ENCODE measurements around the gene CKS1B.

Gene CKS1B

GRCh38 chr1:154945962-154946850 is 28.3 kb upstream of the CKS1B start:
- no peak for DNase-seq

GRCh38 chr1:154948079-154948478 is 26.4 kb upstream of the CKS1B start:
- DNase-seq = no peak

- DNase-seq = no peak
These were observed 22.4 kb upstream of the CKS1B start for GRCh38 chr1:154951901-154952657.

GRCh38 chr1:154952664-154953063 is 21.8 kb upstream of the CKS1B start:
- DNase-seq = no peak

GRCh38 chr1:154953611-154954038 is 20.9 kb upstream of the CKS1B start:
- no peak for DNase-seq

- no peak for DNase-seq
These were observed 19.9 kb upstream of the CKS1B start for GRCh38 chr1:154954541-154954940.

- peak; percentile 37 for DNase-seq
These were observed 19.3 kb upstream of the CKS1B start for GRCh38 chr1:154955039-154955717.

GRCh38 chr1:154955718-154956543 is 18.6 kb upstream of the CKS1B start, which contains the start of gene PBXIP1:
TSS of gene PBXIP1 (minus strand) at chr1:154956099. CDS start at chr1:154953721, 2,378 bp downstream.
- DNase-seq = peak; percentile 76

GRCh38 chr1:154956544-154956941 is 17.9 kb upstream of the CKS1B start:
- no peak for DNase-seq

GRCh38 chr1:154957091-154957657 is 17.3 kb upstream of the CKS1B start:
- DNase-seq = no peak

GRCh38 chr1:154958036-154958435 is 16.4 kb upstream of the CKS1B start:
- no peak for DNase-seq

GRCh38 chr1:154958681-154959425 is 15.6 kb upstream of the CKS1B start:
- no peak for DNase-seq

GRCh38 chr1:154959426-154959780 is 15.1 kb upstream of the CKS1B start:
- no peak for DNase-seq

GRCh38 chr1:154960446-154961136 is 13.9 kb upstream of the CKS1B start:
- no peak for DNase-seq

- DNase-seq = peak; percentile 77
These were observed 13.0 kb upstream of the CKS1B start, which contains the start of gene PYGO2 for GRCh38 chr1:154961207-154962155. TSS of gene PYGO2 (minus strand) at chr1:154961782. CDS start at chr1:154961576, 206 bp downstream.

GRCh38 chr1:154962156-154962749 is 12.2 kb upstream of the CKS1B start:
- DNase-seq = no peak

GRCh38 chr1:154962795-154963330 is 11.6 kb upstream of the CKS1B start:
- no peak for DNase-seq

- DNase-seq = no peak
These were observed 10.8 kb upstream of the CKS1B start for GRCh38 chr1:154963643-154964042.

GRCh38 chr1:154964359-154964758 is 10.1 kb upstream of the CKS1B start:
- DNase-seq = no peak

All from HCEC 1CT (cell line).